Liver (tissue), 9 donors: ENCODE data around the gene LRMDA. TPM values are rescaled to one million over a fixed set of nuclear protein-coding genes. Genes with fewer than 3 reads are reported as not detected.

Experiments used
- DNase-seq: peaks from one replicate; pipeline ENCODE4 v3.0.0-alpha.2; 2017; ENCODE audit warnings: low spot score
- H3K27ac ChIP-seq, 2 donors: one replicate each; pipeline ENCODE4 v1.7.0; 2013; ENCODE audit warnings: inconsistent platforms in 2 of 2, low read length in 2 of 2, control low read depth in 1 of 2, low read depth in 1 of 2, mild to moderate bottlenecking in 1 of 2
- H3K27me3 ChIP-seq, 4 donors: one replicate each; pipeline versions ENCODE4 v1.6.1 to v1.7.0; 2013; ENCODE audit warnings: low read length in 3 of 4, inconsistent platforms in 1 of 4, mild to moderate bottlenecking in 1 of 4, moderate library complexity in 1 of 4; ENCODE audit not compliant: control insufficient read depth in 4 of 4, insufficient read depth in 4 of 4
- H3K36me3 ChIP-seq, 4 donors: one replicate each; pipeline versions ENCODE4 v1.6.1 to v1.7.0; 2013; ENCODE audit warnings: low read length in 3 of 4, mild to moderate bottlenecking in 3 of 4, low read depth in 1 of 4, moderate library complexity in 1 of 4; ENCODE audit not compliant: control insufficient read depth in 4 of 4, insufficient read depth in 3 of 4
- H3K4me1 ChIP-seq, 4 donors: one replicate each; pipeline versions ENCODE4 v1.6.1 to v1.7.0; 2013; ENCODE audit warnings: low read length in 3 of 4, mild to moderate bottlenecking in 3 of 4, moderate library complexity in 1 of 4; ENCODE audit not compliant: control insufficient read depth in 4 of 4, insufficient read depth in 4 of 4
- H3K4me3 ChIP-seq, 3 donors: one replicate each; pipeline versions ENCODE4 v1.6.1 to v1.7.0; 2013; ENCODE audit warnings: low read length in 3 of 3, control low read depth in 1 of 3, low read depth in 1 of 3, mild to moderate bottlenecking in 1 of 3
- H3K9ac ChIP-seq, 2 donors: one replicate each; pipeline ENCODE4 v1.7.0; 2013; ENCODE audit warnings: low read length in 2 of 2, mild to moderate bottlenecking in 2 of 2, moderate library complexity in 2 of 2, control low read depth in 1 of 2, low read depth in 1 of 2
- H3K9me3 ChIP-seq, 4 donors: one replicate each; pipeline versions ENCODE4 v1.6.1 to v1.7.0; 2013; ENCODE audit warnings: low read length in 3 of 4; ENCODE audit not compliant: control insufficient read depth in 4 of 4
- EGR1 ChIP-seq, 2 donors: IDR thresholded peaks; 2 replicates each; pipeline ENCODE4 v1.6.1; 2016 to 2018; ENCODE audit warnings: antibody characterized with exemption in 2 of 2, low read depth in 2 of 2
- FOXA1 ChIP-seq: IDR thresholded peaks from 2 replicates; pipeline ENCODE4 v1.6.1; 2016; ENCODE audit warnings: antibody characterized with exemption
- FOXA2 ChIP-seq: IDR thresholded peaks from 2 replicates; pipeline ENCODE4 v1.6.1; 2016; ENCODE audit warnings: antibody characterized with exemption
- GABPA ChIP-seq, 2 donors: IDR thresholded peaks in 1 of 2; conservative IDR thresholded peaks in 1 of 2; 2 replicates each; pipeline ENCODE4 v1.6.1; 2016; ENCODE audit warnings: antibody characterized with exemption in 2 of 2, mild to moderate bottlenecking in 1 of 2, moderate library complexity in 1 of 2
- HNF4A ChIP-seq, 2 donors: conservative IDR thresholded peaks; 2 replicates each; pipeline ENCODE4 v1.6.1; 2016; ENCODE audit warnings: antibody characterized with exemption in 2 of 2, mild to moderate bottlenecking in 2 of 2
- JUND ChIP-seq, 2 donors: IDR thresholded peaks; 2 replicates each; pipeline ENCODE4 v1.6.1; 2016; ENCODE audit warnings: antibody characterized with exemption in 2 of 2
- NR2F2 ChIP-seq: IDR thresholded peaks from 2 replicates; pipeline ENCODE4 v1.6.1; 2016; ENCODE audit warnings: antibody characterized with exemption
- RAD21 ChIP-seq, 2 donors: IDR thresholded peaks; 2 replicates each; pipeline ENCODE4 v1.6.1; 2016; ENCODE audit warnings: antibody characterized with exemption in 2 of 2, mild to moderate bottlenecking in 2 of 2
- RXRA ChIP-seq, 2 donors: IDR thresholded peaks; 2 replicates each; pipeline ENCODE4 v1.6.1; 2017 to 2018; ENCODE audit warnings: antibody characterized with exemption in 2 of 2, mild to moderate bottlenecking in 1 of 2
- SP1 ChIP-seq: IDR thresholded peaks from 2 replicates; pipeline ENCODE4 v1.6.1; 2018; ENCODE audit warnings: antibody characterized with exemption, mild to moderate bottlenecking
- TAF1 ChIP-seq: conservative IDR thresholded peaks from 2 replicates; pipeline ENCODE4 v1.6.1; 2016; ENCODE audit warnings: antibody characterized with exemption, mild to moderate bottlenecking
- YY1 ChIP-seq: IDR thresholded peaks from 2 replicates; pipeline ENCODE4 v1.6.1; 2016; ENCODE audit warnings: antibody characterized with exemption, mild to moderate bottlenecking
- WGBS: extraction: QIAGEN DNeasy Blood & Tissue Kit; methylation state at CpG from one replicate; pipeline ENCODE4 v1.1.7; 2013; 5-methylcytosine and 5-hydroxymethylcytosine counted together
- polyA plus RNA-seq, 2 donors: library from polyadenylated mRNA; stranded (reverse) in 1 of 2; unstranded in 1 of 2; fragments of 200-250 nt in 1 of 2; fragments of >200 nt in 1 of 2; fragmentation: Nextera tagmentation in 1 of 2; extraction: Ambion mirVana in 1 of 2; gene quantifications; one replicate each; pipeline versions ENCODE4 v1.2.1 to v1.2.3, GENCODE V29; 2013 to 2015
- total RNA-seq, 2 donors: library from RNA; depleted of rRNA; stranded (reverse); fragments of >200 nt; gene quantifications; one replicate each; pipeline ENCODE4 v1.2.3, GENCODE V29; 2014
- TF ChIP-seq, protein P1 (sequence below): IDR thresholded peaks from 2 replicates; pipeline ENCODE4 v1.6.1; 2016; ENCODE audit warnings: antibody characterized with exemption
- TF ChIP-seq, protein P2 (sequence below): IDR thresholded peaks from 2 replicates; pipeline ENCODE4 v1.6.1; 2016; ENCODE audit warnings: antibody characterized with exemption, mild to moderate bottlenecking
- TF ChIP-seq, protein P3 (sequence below): IDR thresholded peaks from 2 replicates; pipeline ENCODE4 v1.6.1; 2016; ENCODE audit warnings: antibody characterized with exemption
- TF ChIP-seq, protein P4 (sequence below): IDR thresholded peaks from 2 replicates; pipeline ENCODE4 v1.6.1; 2016; ENCODE audit warnings: antibody characterized with exemption
- TF ChIP-seq, protein P5 (sequence below): fragments of 150-350 bp; IDR thresholded peaks from 2 replicates; pipeline ENCODE4 v1.5.1; 2017; ENCODE audit warnings: improper control_type of control experiment, low read depth, low read length; ENCODE audit not compliant: missing input control
- donor health status: healthy.
- donor health status: healthy.
- donor health status: healthy.
- donor health status: healthy.
- donor health status: healthy.

LRMDA gene
- total and polyA plus RNA-seq, 4 donors, result 7.9 to 15.8 (median 11.3) TPM

DNA sequence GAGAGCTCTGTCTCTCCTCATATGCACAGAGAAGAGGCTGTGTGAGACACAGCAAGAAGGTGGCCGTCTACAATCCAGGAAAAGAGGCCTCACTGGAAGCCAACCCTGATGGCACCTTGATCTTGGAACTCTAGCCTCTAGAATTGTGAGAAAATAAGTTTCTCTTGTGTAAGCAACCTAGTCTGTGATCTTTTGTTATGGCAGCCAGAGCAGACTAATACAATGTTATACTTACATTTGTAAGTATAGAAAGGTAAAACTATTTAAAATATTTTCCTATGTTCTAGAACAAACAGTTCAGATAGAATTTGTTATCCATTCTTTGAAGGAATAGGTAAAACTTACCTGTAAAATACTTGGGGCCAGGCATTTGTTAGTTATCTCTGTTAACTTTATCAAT lies 53.3 kb downstream of the LRMDA start (continued):
- TF ChIP-seq TAF1, result no peak
- TF ChIP-seq RAD21 (IDR thresholded peaks at IDR 0.05), result no peak

DNA sequence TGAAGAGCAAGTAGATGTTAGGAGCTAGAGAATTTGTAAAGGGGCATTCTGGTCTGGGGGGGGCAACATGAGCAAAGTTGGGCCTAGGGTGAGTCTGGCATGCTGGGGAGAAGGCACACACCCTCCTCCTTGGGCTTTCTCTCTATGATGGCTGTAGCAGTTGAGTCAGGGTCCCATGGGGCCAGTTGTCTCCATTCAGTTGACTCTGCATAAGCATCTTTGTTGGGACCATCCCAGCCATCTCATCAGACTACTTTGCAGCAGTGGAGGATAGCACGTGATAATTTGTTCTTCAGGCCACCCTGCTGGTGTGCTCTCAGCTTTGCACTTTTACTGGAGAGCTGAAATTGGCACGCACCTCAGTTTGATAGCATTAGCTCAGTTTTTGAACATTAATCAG lies 55.2 kb downstream of the LRMDA start:
- H3K36me3 ChIP-seq, result peaks cover 0 to 6% (median 0%) of the 10 kb centered on the region in 4 donors
- TF ChIP-seq JUND (IDR thresholded peaks at IDR 0.05), result no peak
- no peak for TF ChIP-seq EGR1 (IDR thresholded peaks at IDR 0.05; ENCODE audit: low read depth in 2 of 2)
- no peak for TF ChIP-seq HNF4A (conservative IDR thresholded peaks at IDR 0.05)
- no peak for TF ChIP-seq RXRA (IDR thresholded peaks at IDR 0.05)
- no peak for TF ChIP-seq FOXA1
- TF ChIP-seq, protein P1, sequence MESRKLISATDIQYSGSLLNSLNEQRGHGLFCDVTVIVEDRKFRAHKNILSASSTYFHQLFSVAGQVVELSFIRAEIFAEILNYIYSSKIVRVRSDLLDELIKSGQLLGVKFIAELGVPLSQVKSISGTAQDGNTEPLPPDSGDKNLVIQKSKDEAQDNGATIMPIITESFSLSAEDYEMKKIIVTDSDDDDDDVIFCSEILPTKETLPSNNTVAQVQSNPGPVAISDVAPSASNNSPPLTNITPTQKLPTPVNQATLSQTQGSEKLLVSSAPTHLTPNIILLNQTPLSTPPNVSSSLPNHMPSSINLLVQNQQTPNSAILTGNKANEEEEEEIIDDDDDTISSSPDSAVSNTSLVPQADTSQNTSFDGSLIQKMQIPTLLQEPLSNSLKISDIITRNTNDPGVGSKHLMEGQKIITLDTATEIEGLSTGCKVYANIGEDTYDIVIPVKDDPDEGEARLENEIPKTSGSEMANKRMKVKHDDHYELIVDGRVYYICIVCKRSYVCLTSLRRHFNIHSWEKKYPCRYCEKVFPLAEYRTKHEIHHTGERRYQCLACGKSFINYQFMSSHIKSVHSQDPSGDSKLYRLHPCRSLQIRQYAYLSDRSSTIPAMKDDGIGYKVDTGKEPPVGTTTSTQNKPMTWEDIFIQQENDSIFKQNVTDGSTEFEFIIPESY, result no peak
- TF ChIP-seq NR2F2, result no peak
- TF ChIP-seq GABPA (IDR thresholded peaks at IDR 0.05 in 1 of 2, conservative IDR thresholded peaks at IDR 0.05 in 1 of 2), result no peak
- no peak for TF ChIP-seq SP1
- no peak for TF ChIP-seq TAF1
- H3K9ac ChIP-seq, result no peak overlapping the region
- no peaks in the 10 kb centered on the region for H3K27me3 ChIP-seq
- H3K27ac ChIP-seq, result no peak overlapping the region
- H3K4me3 ChIP-seq, result no peak overlapping the region
- DNase-seq, result no peak
- WGBS, result 96% methylated on average over 2 of the region's 2 CpGs
- peaks cover 0 to 3% (median 2%) of the 10 kb centered on the region in 4 donors for H3K9me3 ChIP-seq
- H3K4me1 ChIP-seq, result no peaks in the 10 kb centered on the region

DNA sequence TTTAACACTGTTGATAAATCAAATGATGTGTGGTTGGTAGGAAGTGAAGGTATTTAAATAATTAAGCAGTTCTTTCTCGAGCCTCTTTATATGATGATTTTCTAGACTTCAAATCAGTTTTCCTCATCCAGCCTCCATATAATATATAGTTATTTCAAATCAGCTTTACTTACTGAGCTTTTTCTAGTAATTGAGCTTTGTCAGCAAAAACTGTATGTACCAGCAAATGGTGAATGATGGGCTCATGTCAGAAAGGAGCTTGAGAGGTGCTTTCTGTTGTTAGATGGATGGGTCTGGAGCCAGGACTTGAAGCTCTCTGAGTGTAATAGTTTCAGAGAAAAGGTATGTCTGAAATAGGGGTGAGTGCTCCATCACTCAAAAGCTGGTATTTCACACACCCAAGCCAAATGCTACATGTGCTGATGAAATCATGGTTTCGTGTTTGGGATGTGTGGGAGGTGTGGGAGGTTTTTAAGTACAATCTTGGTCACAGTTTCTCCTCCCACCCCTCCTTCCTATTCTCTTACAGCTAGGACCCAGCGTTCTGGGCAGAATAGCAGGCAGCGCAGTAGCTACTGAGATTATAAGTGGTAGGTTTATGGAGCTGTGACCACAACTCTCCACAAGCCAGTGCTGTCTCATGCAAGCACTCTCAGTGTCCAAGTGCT lies 55.8 kb downstream of the LRMDA start:
- DNase-seq, result no peak

DNA sequence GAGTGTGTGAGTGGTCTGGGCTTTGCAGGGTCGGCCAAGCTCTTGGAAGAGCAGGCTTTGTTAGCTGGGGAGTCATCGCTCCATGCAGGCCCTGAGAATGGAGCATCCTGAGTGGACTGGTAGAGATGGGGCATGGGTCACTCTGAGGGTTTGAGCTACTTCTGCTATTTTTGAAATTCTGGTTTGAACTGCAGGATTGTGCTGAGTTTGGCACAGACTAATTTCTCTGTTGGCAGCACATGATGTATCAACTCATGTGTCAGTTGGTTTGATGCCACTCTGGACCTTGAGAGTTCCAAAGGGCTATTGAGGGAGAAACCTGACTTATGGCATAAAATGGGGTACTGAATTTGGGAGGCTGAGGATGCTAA lies 56.3 kb downstream of the LRMDA start:
- Histone ChIP-seq H3K9me3 (peaks cover 0 to 3% (median under 1%) of the 10 kb centered on the region in 4 donors), H3K27me3 (no peaks in the 10 kb centered on the region), H3K27ac (no peak overlapping the region), H3K4me3 (no peak overlapping the region), H3K9ac (no peak overlapping the region), H3K36me3 (peaks cover 0 to 3% (median 0%) of the 10 kb centered on the region in 4 donors), H3K4me1 (no peaks in the 10 kb centered on the region)
- 95% methylated on average over 2 of the region's 2 CpGs for WGBS
- no peak for DNase-seq
- TF ChIP-seq HNF4A (conservative IDR thresholded peaks at IDR 0.05) (no peak), GABPA (IDR thresholded peaks at IDR 0.05 in 1 of 2, conservative IDR thresholded peaks at IDR 0.05 in 1 of 2) (no peak), RAD21 (IDR thresholded peaks at IDR 0.05) (no peak), NR2F2 (no peak), FOXA1 (no peak), YY1 (no peak), JUND (IDR thresholded peaks at IDR 0.05) (no peak), FOXA2 (no peak), SP1 (no peak)
- TF ChIP-seq, protein P2, sequence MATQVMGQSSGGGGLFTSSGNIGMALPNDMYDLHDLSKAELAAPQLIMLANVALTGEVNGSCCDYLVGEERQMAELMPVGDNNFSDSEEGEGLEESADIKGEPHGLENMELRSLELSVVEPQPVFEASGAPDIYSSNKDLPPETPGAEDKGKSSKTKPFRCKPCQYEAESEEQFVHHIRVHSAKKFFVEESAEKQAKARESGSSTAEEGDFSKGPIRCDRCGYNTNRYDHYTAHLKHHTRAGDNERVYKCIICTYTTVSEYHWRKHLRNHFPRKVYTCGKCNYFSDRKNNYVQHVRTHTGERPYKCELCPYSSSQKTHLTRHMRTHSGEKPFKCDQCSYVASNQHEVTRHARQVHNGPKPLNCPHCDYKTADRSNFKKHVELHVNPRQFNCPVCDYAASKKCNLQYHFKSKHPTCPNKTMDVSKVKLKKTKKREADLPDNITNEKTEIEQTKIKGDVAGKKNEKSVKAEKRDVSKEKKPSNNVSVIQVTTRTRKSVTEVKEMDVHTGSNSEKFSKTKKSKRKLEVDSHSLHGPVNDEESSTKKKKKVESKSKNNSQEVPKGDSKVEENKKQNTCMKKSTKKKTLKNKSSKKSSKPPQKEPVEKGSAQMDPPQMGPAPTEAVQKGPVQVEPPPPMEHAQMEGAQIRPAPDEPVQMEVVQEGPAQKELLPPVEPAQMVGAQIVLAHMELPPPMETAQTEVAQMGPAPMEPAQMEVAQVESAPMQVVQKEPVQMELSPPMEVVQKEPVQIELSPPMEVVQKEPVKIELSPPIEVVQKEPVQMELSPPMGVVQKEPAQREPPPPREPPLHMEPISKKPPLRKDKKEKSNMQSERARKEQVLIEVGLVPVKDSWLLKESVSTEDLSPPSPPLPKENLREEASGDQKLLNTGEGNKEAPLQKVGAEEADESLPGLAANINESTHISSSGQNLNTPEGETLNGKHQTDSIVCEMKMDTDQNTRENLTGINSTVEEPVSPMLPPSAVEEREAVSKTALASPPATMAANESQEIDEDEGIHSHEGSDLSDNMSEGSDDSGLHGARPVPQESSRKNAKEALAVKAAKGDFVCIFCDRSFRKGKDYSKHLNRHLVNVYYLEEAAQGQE, result no peak
- TF ChIP-seq, protein P3, sequence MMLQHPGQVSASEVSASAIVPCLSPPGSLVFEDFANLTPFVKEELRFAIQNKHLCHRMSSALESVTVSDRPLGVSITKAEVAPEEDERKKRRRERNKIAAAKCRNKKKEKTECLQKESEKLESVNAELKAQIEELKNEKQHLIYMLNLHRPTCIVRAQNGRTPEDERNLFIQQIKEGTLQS, result no peak
- TF ChIP-seq, protein P4, sequence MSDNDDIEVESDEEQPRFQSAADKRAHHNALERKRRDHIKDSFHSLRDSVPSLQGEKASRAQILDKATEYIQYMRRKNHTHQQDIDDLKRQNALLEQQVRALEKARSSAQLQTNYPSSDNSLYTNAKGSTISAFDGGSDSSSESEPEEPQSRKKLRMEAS, result no peak
- TF ChIP-seq, protein P5, sequence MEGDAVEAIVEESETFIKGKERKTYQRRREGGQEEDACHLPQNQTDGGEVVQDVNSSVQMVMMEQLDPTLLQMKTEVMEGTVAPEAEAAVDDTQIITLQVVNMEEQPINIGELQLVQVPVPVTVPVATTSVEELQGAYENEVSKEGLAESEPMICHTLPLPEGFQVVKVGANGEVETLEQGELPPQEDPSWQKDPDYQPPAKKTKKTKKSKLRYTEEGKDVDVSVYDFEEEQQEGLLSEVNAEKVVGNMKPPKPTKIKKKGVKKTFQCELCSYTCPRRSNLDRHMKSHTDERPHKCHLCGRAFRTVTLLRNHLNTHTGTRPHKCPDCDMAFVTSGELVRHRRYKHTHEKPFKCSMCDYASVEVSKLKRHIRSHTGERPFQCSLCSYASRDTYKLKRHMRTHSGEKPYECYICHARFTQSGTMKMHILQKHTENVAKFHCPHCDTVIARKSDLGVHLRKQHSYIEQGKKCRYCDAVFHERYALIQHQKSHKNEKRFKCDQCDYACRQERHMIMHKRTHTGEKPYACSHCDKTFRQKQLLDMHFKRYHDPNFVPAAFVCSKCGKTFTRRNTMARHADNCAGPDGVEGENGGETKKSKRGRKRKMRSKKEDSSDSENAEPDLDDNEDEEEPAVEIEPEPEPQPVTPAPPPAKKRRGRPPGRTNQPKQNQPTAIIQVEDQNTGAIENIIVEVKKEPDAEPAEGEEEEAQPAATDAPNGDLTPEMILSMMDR, result no peak

More for the DNA sequence above, 55.8 kb downstream of the LRMDA start:
- TF ChIP-seq HNF4A (conservative IDR thresholded peaks at IDR 0.05) (no peak), RAD21 (IDR thresholded peaks at IDR 0.05) (no peak), YY1 (no peak), GABPA (IDR thresholded peaks at IDR 0.05 in 1 of 2, conservative IDR thresholded peaks at IDR 0.05 in 1 of 2) (no peak)
- H3K27me3 ChIP-seq, result no peaks in the 10 kb centered on the region
- peaks cover 0 to 6% (median 0%) of the 10 kb centered on the region in 4 donors for H3K36me3 ChIP-seq
- H3K4me3 ChIP-seq, result no peak overlapping the region
- peaks cover 0 to 3% (median under 1%) of the 10 kb centered on the region in 4 donors for H3K9me3 ChIP-seq
- WGBS, result 90% methylated on average over 4 of the region's 4 CpGs
- no peak overlapping the region for H3K9ac ChIP-seq
- no peak overlapping the region for H3K27ac ChIP-seq
- H3K4me1 ChIP-seq, result no peaks in the 10 kb centered on the region
